Neuron (in vitro differentiated cells): ENCODE results near the gene FBXW11.

Experiments used
- H2AFZ ChIP-seq: one replicate; pipeline ENCODE4 v1.6.1; 2013; ENCODE audit warnings: low read depth, mild to moderate bottlenecking, inconsistent platforms, low read length, moderate library complexity
- H3K27me3 ChIP-seq: one replicate; pipeline ENCODE4 v1.6.1; 2013; ENCODE audit warnings: low read length; ENCODE audit not compliant: insufficient read depth
- H3K36me3 ChIP-seq: one replicate; pipeline ENCODE4 v1.6.1; 2013; ENCODE audit warnings: low read length; ENCODE audit not compliant: insufficient read depth
- H3K4me1 ChIP-seq: one replicate; pipeline ENCODE4 v1.6.1; 2013; ENCODE audit warnings: low read length; ENCODE audit not compliant: insufficient read depth
- H3K4me3 ChIP-seq: 2 replicates; pipeline ENCODE4 v1.5.1; 2013; ENCODE audit warnings: mild to moderate bottlenecking, low read length, moderate library complexity
- H3K9me3 ChIP-seq: one replicate; pipeline ENCODE4 v1.6.1; 2013; ENCODE audit warnings: low read length

FBXW11 gene

DNA sequence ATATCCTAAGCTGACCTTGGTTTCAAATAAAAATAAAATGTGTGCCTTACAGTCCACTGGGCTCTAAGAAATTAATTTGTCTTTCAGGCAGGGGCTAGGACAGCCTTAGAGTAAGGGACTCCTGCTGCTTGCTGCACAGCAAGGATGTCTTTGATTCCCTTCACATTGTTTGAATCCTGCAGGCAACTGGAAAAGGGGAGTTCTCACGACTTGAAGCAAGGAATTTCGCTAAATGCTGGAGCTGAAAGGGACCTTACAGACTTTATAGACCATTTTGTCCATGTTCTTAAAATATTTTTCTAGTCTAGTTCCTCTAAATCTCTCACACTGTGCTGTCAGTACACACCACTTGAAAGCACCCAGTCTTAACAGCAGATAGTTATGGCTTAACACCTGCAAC lies 35.6 kb downstream of the FBXW11 start:
- no peaks in the 10 kb centered on the region for H3K27me3 ChIP-seq
- peaks cover 16% of the 10 kb centered on the region for H3K4me1 ChIP-seq
- no peaks in the 10 kb centered on the region for H3K36me3 ChIP-seq
- H2AFZ ChIP-seq: no peak overlapping the region
- no peak overlapping the region for H3K4me3 ChIP-seq
- peaks cover 1% of the 10 kb centered on the region for H3K9me3 ChIP-seq

GRCh38 chr5:171969288-171969880 lies 37.1 kb downstream of the FBXW11 start:
- Histone ChIP-seq H3K9me3 (peaks cover 1% of the 10 kb centered on the region), H2AFZ (no peak overlapping the region), H3K4me1 (peaks cover 16% of the 10 kb centered on the region), H3K36me3 (no peaks in the 10 kb centered on the region), H3K27me3 (no peaks in the 10 kb centered on the region), H3K4me3 (no peak overlapping the region)

DNA sequence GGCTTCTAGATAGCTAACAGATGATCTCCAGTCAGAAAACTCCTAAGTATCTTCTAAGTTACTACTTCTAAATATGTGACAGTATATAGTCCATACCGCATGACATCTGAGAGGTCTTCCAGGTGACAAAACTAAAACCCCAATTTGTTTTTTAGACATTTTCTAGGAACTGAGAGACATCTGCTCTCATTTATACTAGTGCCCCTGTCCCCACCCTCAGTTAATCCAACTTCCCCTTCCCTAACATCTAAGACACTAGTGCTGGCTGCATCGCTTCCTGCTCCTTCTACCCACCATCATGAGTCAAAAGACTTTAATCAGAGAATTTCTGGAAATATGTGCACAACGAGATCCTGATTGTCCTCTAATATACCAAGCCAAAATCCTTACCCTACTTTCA lies 37.9 kb downstream of the FBXW11 start:
- no peak overlapping the region for H2AFZ ChIP-seq
- no peaks in the 10 kb centered on the region for H3K27me3 ChIP-seq
- peaks cover 1% of the 10 kb centered on the region for H3K9me3 ChIP-seq
- no peaks in the 10 kb centered on the region for H3K36me3 ChIP-seq
- peaks cover 19% of the 10 kb centered on the region for H3K4me1 ChIP-seq
- no peak overlapping the region for H3K4me3 ChIP-seq

- H3K36me3 ChIP-seq: no peaks in the 10 kb centered on the region
- no peaks in the 10 kb centered on the region for H3K27me3 ChIP-seq
- peaks cover 26% of the 10 kb centered on the region for H3K4me1 ChIP-seq
- H3K9me3 ChIP-seq: peaks cover 1% of the 10 kb centered on the region
- no peak overlapping the region for H3K4me3 ChIP-seq
- H2AFZ ChIP-seq: no peak overlapping the region
These were observed 39.5 kb downstream of the FBXW11 start for GRCh38 chr5:171966964-171967363.

DNA sequence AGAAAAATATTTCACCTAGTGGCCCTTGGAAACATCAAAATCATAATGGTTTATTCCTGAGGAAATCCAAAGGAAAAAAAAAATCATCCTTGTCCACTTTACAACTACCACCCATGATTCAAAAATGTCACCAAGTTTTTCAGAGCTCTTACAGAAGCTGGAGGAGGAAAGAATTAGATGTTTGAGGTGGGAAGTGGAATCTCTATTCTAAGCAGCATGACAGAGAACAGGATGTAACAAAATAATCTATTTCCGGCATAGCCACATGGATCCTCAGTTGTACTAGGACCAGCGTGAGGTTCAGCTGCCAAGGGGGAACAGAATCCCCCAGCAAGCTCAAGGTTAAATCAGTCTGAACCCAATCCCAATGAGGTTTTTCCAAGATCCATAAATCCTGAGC lies 40.2 kb downstream of the FBXW11 start:
- peaks cover 1% of the 10 kb centered on the region for H3K9me3 ChIP-seq
- H3K4me1 ChIP-seq: peaks cover 21% of the 10 kb centered on the region
- H3K27me3 ChIP-seq: no peaks in the 10 kb centered on the region
- H2AFZ ChIP-seq: no peak overlapping the region
- H3K4me3 ChIP-seq: no peak overlapping the region
- no peaks in the 10 kb centered on the region for H3K36me3 ChIP-seq

- Histone ChIP-seq H3K9me3 (peaks cover 1% of the 10 kb centered on the region), H3K27me3 (no peaks in the 10 kb centered on the region), H3K4me1 (peaks cover 15% of the 10 kb centered on the region), H2AFZ (no peak overlapping the region), H3K36me3 (no peaks in the 10 kb centered on the region), H3K4me3 (no peak overlapping the region)
These were observed 40.7 kb downstream of the FBXW11 start for GRCh38 chr5:171965745-171966144.

DNA sequence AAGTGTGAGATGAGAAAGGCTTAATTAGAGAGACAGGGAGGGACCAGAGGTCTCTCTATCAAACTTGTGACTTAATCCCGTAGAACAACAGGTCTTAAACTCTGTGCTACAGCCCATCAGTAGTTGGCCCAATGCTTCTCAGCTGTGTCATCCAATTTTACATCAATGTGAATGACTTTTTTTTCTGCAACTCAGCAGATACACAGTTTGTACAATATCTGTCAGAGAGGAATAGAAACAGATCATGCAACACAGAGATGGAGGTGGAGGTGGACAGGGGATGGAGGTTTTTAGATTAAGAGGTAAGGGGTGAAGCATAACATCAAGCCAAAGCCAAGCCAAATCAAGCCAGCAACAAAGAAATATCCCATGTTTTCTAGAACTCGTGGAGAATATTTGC lies 43.0 kb downstream of the FBXW11 start:
- Histone ChIP-seq H3K4me3 (no peak overlapping the region), H3K9me3 (no peaks in the 10 kb centered on the region), H3K4me1 (peaks cover 10% of the 10 kb centered on the region), H3K36me3 (peaks cover 6% of the 10 kb centered on the region), H3K27me3 (no peaks in the 10 kb centered on the region), H2AFZ (no peak overlapping the region)

DNA sequence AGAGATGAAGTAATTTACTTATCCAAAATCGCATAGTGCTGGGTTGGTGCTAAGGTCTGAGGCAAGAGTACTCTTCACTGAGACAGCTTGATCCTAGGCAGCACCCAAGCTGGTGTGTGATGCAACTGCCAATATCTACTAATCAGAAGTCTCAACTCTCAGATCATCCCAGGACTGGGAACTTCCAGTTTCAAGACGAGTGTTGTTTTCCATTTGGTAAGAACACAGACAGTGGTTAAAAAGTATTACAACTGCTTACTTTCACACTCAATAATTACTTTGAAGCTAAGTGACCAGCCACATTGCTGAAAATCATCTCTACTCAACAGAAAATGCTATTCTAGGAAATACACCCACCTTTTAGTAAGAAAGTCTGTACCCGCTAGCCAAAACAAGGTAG lies 45.3 kb downstream of the FBXW11 start:
- Histone ChIP-seq H3K4me1 (peaks cover 10% of the 10 kb centered on the region), H3K9me3 (no peaks in the 10 kb centered on the region), H2AFZ (no peak overlapping the region), H3K4me3 (no peak overlapping the region), H3K27me3 (no peaks in the 10 kb centered on the region), H3K36me3 (peaks cover 6% of the 10 kb centered on the region)

DNA sequence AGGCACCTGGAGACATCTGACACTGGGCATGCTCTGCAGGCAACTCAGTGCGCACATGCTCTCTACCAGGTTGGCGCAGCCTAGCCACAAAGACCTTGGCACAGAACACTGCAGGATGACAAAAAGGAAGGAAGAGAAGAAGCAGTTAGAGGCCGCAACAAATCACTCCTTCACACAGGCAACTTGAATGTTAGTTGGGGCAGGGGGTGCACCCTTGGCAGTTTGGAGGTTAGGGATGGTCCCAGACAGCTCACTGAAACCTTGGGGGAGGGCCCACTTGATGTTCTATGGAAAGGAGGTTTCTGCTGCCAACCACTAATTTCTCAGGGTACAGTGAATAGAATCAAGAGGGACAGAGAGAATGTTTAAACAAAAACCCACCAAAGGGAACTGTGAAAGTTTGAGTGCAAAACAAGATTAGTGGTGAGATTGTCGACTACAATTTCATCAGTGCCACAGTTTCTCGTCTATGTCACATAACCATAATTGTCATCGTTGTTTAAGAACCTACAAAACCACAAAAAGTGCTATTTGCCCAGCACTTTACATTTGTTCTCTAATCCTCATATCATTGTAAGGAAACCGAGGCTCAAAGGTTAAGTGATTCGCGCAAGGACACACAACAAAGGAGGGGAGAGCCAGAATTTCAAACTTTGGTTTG lies 48.7 kb downstream of the FBXW11 start:
- H3K9me3 ChIP-seq: no peaks in the 10 kb centered on the region
- no peak overlapping the region for H2AFZ ChIP-seq
- H3K27me3 ChIP-seq: no peaks in the 10 kb centered on the region
- H3K4me1 ChIP-seq: peaks cover 4% of the 10 kb centered on the region
- peaks cover 6% of the 10 kb centered on the region for H3K36me3 ChIP-seq
- H3K4me3 ChIP-seq: no peak overlapping the region

DNA sequence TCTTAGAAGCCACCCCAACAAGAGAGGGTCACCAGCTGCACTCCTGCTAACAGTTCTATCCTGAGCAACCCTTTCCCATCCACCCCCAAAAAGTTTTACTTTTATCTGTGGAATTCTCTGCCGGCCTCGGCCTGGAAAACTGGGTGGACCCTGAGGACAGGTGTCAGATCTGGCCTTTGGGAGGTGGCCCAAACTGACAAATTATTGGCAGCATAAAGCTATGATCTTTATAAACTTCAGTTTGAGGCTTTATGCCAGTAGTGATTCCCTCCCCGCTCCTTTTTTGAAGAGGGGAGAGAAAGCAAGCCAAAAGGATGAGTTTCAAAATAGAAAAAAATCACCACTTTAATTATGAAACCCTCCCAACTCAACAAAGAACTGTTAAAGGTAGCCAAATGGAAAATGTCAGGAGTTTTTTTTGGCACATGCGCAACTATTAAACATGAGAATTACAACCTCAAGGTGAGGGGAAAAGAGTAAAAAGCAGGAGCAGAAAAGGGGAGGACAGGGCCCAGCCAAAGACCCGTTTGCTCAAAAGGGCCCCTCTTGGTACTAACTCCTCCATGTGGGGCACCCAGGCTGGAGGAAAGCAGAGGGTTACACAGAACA lies 49.4 kb downstream of the FBXW11 start:
- Histone ChIP-seq H3K4me3 (no peak overlapping the region), H3K36me3 (peaks cover 6% of the 10 kb centered on the region), H3K4me1 (no peaks in the 10 kb centered on the region), H3K27me3 (no peaks in the 10 kb centered on the region), H3K9me3 (no peaks in the 10 kb centered on the region), H2AFZ (no peak overlapping the region)

- Histone ChIP-seq H2AFZ (no peak overlapping the region), H3K4me1 (no peaks in the 10 kb centered on the region), H3K36me3 (peaks cover 6% of the 10 kb centered on the region), H3K27me3 (no peaks in the 10 kb centered on the region), H3K4me3 (no peak overlapping the region), H3K9me3 (no peaks in the 10 kb centered on the region)
These were observed 50.1 kb downstream of the FBXW11 start for GRCh38 chr5:171956314-171956713.

DNA sequence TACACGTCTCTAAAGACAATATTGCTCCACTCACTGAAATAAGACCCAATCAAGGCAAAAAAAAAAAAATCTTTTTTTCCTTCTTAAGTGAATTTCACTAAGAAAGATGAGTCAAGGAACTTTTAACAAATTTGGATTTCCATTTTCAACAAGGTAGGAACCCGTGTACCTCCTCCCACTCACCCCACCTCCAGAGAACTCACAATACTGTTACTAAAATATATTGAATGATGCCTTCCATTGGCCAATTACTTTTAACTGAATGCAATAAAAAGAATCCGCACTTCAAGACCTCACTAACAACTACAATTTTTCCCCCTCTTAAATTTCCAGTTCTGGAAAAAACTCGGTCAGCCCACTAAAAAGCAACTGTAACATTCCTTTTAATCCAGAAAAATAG lies 50.7 kb downstream of the FBXW11 start:
- Histone ChIP-seq H3K4me1 (no peaks in the 10 kb centered on the region), H3K27me3 (no peaks in the 10 kb centered on the region), H3K9me3 (no peaks in the 10 kb centered on the region), H3K4me3 (no peak overlapping the region), H3K36me3 (peaks cover 6% of the 10 kb centered on the region), H2AFZ (no peak overlapping the region)

GRCh38 chr5:171954721-171955120 lies 51.7 kb downstream of the FBXW11 start:
- no peaks in the 10 kb centered on the region for H3K9me3 ChIP-seq
- H3K27me3 ChIP-seq: no peaks in the 10 kb centered on the region
- H3K36me3 ChIP-seq: peaks cover under 1% of the 10 kb centered on the region
- no peak overlapping the region for H2AFZ ChIP-seq
- H3K4me1 ChIP-seq: no peaks in the 10 kb centered on the region
- H3K4me3 ChIP-seq: no peak overlapping the region
